Muscle of leg (tissue), 11 donors: Measurements from ENCODE around the gene SHF. TPM values are rescaled to one million over a fixed set of nuclear protein-coding genes. Genes with fewer than 3 reads are reported as not detected.

Source experiments
- DNase-seq: peaks from one replicate; pipeline ENCODE4 v3.0.0; 2013
- H3K27ac ChIP-seq: one replicate; pipeline ENCODE4 v1.5.1; 2013; ENCODE audit warnings: mild to moderate bottlenecking, low read length, control low read depth
- H3K27me3 ChIP-seq: one replicate; pipeline ENCODE4 v1.6.1; 2013; ENCODE audit warnings: low read length; ENCODE audit not compliant: control insufficient read depth, insufficient read depth
- H3K36me3 ChIP-seq: one replicate; pipeline ENCODE4 v1.6.1; 2013; ENCODE audit warnings: low read length; ENCODE audit not compliant: control insufficient read depth, insufficient read depth
- H3K4me1 ChIP-seq: one replicate; pipeline ENCODE4 v1.6.1; 2013; ENCODE audit warnings: low read length; ENCODE audit not compliant: control insufficient read depth, insufficient read depth
- H3K4me3 ChIP-seq: one replicate; pipeline ENCODE4 v1.5.1; 2013; ENCODE audit warnings: low read length, control low read depth
- H3K9me3 ChIP-seq: replicated peaks from 2 replicates; pipeline ENCODE4 v1.6.1; 2013; ENCODE audit warnings: low read depth, low read length; ENCODE audit not compliant: control insufficient read depth
- WGBS: methylation state at CpG from one replicate; pipeline ENCODE4 v1.1.5; 2013; ENCODE audit warnings: missing lambda C conversion rate; ENCODE audit not compliant: insufficient coverage; 5-methylcytosine and 5-hydroxymethylcytosine counted together
- polyA plus RNA-seq, 8 donors: library from polyadenylated mRNA; unstranded; fragments of 120-200 nt; gene quantifications; one replicate each; pipeline versions ENCODE4 v1.2.1 to v1.2.3, GENCODE V29; 2013; ENCODE audit warnings: inconsistent platforms in 1 of 8, low replicate concordance in 1 of 8; ENCODE audit not compliant: insufficient read length in 8 of 8, insufficient read depth in 1 of 8
- total RNA-seq: library from RNA; stranded (reverse); fragments of 120-200 nt; gene quantifications from one replicate; pipeline ENCODE4 v1.2.4, GENCODE V29; 2013

Gene SHF
- total and polyA plus RNA-seq, 9 donors, result 7.8 to 13.3 (median 9.3) TPM

- Histone ChIP-seq H3K4me3 (no peak overlapping the region), H3K4me1 (peaks cover 20% of the 10 kb centered on the region), H3K9me3 (no peaks in the 10 kb centered on the region), H3K27ac (no peak overlapping the region), H3K27me3 (peaks cover 74% of the 10 kb centered on the region), H3K36me3 (no peaks in the 10 kb centered on the region)
- no peak for DNase-seq
- 19% methylated on average over 19 of the region's 33 CpGs for WGBS
These were observed 70.2 kb downstream of the SHF start for GRCh38 chr15:45117308-45118130.

Other genes with a start within 250 kb of the SHF start
- gene TERB2, start 231.3 kb downstream of the SHF start, total RNA-seq, result not detected
- under 1 TPM in 1 of 8 donors, not detected in 7; 0.21 TPM for gene TERB2, start 231.3 kb downstream of the SHF start, polyA plus RNA-seq
- 8.7 TPM for gene SORD, start 164.8 kb downstream of the SHF start, total RNA-seq
- gene SORD, start 164.8 kb downstream of the SHF start, polyA plus RNA-seq, result 10 to 100 TPM in 1 of 8 donors, 1 to 10 TPM in 7; 6.3 to 11.8 (median 8.1) TPM
- gene DUOX2, start 73.8 kb downstream of the SHF start, total RNA-seq, result 0.04 TPM
- gene DUOX2, start 73.8 kb downstream of the SHF start, polyA plus RNA-seq, result under 1 TPM in 5 of 8 donors, not detected in 3; 0.03 to 0.38 (median 0.15) TPM
- not detected for gene DUOXA2, start 73.6 kb downstream of the SHF start, total RNA-seq
- not detected for gene DUOXA2, start 73.6 kb downstream of the SHF start, polyA plus RNA-seq
- gene DUOXA1, start 58.1 kb downstream of the SHF start, total RNA-seq, result 0.18 TPM
- gene DUOXA1, start 58.1 kb downstream of the SHF start, polyA plus RNA-seq, result 1 to 10 TPM in 1 of 8 donors, under 1 TPM in 4, not detected in 3; 0.10 to 2.4 (median 0.39) TPM
- 0.04 TPM for gene DUOX1, start 58.0 kb downstream of the SHF start, total RNA-seq
- 1 to 10 TPM in 5 of 8 donors, under 1 TPM in 3; 0.87 to 3.2 (median 1.6) TPM for gene DUOX1, start 58.0 kb downstream of the SHF start, polyA plus RNA-seq
- gene SLC28A2, start 64.3 kb upstream of the SHF start, total RNA-seq, result not detected
- 1 to 10 TPM in 1 of 8 donors, under 1 TPM in 5, not detected in 2; 0.10 to 1.0 (median 0.17) TPM for gene SLC28A2, start 64.3 kb upstream of the SHF start, polyA plus RNA-seq
- 319 TPM for gene GATM, start 190.6 kb upstream of the SHF start, total RNA-seq
- 100 to 1,000 TPM; 153 to 331 (median 259) TPM for gene GATM, start 190.6 kb upstream of the SHF start, polyA plus RNA-seq